ENCODE results near the gene DNAJB5. TPM values are rescaled to one million over a fixed set of nuclear protein-coding genes. Genes with fewer than 3 reads are reported as not detected.
"Not testable (repeated sequence)": the region's sequence is repeated elsewhere in the genome, so short reads cannot be mapped to it uniquely, and the experiment has no call there.

DNAJB5 gene
- total RNA-seq, 1 experiment from 2014 or later, result 3.7 TPM

DNA sequence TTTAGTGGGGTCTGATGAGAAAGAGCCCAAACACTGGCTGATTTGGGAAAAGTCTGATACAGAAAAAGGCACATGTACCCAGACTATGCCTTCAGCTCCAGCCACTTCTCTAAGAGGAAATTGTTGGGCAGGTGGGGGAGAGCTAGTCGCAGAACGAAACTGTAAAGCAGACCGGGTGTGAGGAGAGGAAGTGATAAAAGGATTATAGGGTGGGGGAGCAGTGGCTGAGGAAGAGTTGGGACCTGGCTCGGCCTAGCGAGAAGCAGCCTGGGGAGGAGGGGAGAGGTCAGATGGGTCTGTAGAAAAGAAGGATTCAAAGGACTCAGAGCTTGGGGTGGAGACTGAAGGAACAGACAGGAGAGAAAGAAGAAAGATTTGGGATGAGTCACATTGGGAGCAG lies 33.9 kb downstream of the DNAJB5 start:
- not testable (repeated sequence) for H3K4me3 ChIP-seq, H3K36me3 ChIP-seq, H3K9me3 ChIP-seq, DNase-seq, H3K27me3 ChIP-seq

DNA sequence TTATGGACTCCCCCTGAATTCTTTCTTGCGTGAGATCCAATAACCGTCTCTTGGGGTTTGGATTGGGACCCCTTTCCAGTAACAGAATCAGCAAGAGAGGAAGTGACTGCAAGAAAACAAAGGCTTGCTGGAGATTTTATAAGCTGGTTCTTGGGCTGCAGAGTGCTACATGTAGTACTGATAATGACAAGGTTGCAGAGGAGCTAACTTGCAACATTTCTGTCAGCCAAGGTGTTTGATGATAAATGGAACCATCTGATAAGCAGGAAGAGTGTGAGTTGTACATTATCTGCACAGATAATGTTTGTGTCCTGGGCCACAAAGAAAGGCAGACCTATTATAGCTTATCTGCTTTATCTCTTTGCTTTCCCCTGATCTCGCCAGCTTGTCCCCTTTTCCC lies 37.1 kb downstream of the DNAJB5 start:
- Histone ChIP-seq H3K36me3 (peaks cover 7% of the 10 kb centered on the region), H3K27me3 (no peaks in the 10 kb centered on the region), H3K4me3 (no peak overlapping the region), H3K9me3 (no peaks in the 10 kb centered on the region)
- no peak for DNase-seq

DNA sequence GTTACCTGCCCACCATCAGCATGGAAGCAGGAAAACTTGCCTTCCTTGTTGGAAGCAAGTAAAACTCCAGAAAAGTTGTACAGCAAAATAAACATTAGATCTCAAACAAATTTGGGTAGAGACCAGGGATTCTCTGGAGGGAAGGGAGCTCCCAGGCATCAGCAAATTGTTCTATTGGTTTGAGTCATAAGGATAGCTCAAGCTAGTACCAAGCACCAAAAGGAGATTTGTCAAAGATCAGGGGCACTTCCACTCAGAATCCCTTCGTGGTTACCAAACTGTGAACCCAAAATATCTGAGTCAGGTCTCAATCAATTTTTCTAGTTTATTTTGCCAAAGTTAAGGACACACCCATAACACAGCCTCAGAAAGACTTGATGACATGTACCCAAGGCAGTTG lies 37.8 kb downstream of the DNAJB5 start:
- H3K9me3 ChIP-seq, result no peaks in the 10 kb centered on the region
- peaks cover 7% of the 10 kb centered on the region for H3K36me3 ChIP-seq
- no peak overlapping the region for H3K4me3 ChIP-seq
- H3K27me3 ChIP-seq, result no peaks in the 10 kb centered on the region
- no peak for DNase-seq

DNA sequence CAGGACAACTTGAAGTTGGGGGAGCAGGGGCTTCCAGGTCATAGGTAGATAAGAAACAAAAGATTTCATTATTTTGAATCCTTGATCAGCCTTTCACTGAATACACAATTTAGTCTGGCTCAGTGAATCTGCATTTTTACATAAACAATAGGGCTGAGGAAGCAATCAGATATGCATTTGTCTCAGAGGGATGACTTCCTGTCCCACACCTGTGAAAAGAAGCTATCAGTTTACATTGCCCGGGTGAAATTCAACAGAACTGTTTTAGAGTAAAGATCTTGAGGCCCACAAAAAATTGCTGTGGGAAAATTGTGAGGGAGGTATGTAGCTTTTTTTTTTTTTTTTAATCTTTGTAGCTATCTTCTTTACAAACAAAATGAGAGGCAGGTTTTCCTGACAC lies 38.3 kb downstream of the DNAJB5 start:
- H3K27me3 ChIP-seq, result no peaks in the 10 kb centered on the region
- H3K9me3 ChIP-seq, result no peaks in the 10 kb centered on the region
- DNase-seq, result no peak
- H3K4me3 ChIP-seq, result no peak overlapping the region
- peaks cover 7% of the 10 kb centered on the region; the same call in 1 of the 2 replicates for H3K36me3 ChIP-seq

DNA sequence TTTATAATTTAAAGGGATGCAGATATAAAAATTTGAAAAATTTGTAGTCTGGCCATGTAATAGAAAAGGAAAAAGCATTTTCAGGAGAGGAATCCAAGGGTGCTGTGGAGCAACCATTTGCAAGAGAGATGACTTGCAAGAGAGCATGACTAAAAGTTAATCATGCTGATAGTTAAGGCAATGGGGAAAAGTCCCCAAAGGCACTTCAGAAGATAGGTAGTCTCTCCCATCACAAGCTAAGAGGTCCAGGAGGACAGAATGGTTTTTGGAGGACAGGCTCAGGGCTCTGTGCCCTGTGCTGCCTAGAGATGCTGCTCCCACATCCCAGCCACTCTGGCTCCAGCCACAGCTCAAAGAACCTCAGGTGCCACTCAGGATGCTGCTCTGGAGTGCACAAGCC lies 38.8 kb downstream of the DNAJB5 start:
- no peak for DNase-seq

DNA sequence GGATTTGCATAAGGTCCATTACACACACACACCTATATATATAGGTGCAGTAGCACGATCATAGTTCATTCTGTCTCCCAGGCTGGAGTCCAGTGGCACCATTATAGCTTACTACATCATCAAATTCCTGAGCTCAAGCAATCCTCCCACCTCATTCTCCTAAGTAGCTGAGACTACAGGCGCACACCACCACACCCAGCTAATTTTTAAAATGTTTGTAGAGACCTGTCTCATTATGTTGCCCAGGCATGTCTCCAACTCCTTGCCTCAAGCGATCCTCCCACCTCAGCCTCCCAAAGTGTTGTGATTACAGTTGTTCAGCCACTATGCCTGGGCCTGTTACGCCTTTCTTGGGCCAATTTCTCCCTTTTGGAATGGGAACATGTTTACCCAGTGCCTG lies 39.7 kb downstream of the DNAJB5 start:
- Histone ChIP-seq H3K9me3 (no peaks in the 10 kb centered on the region), H3K27me3 (no peaks in the 10 kb centered on the region), H3K4me3 (no peak overlapping the region), H3K36me3 (peaks cover 10% of the 10 kb centered on the region; the same call in 1 of the 2 replicates)
- no peak for DNase-seq

More for the DNA sequence above, 38.8 kb downstream of the DNAJB5 start:
- no peaks in the 10 kb centered on the region for H3K27me3 ChIP-seq
- H3K4me3 ChIP-seq, result no peak overlapping the region
- no peaks in the 10 kb centered on the region for H3K9me3 ChIP-seq
- H3K36me3 ChIP-seq, result peaks cover 10% of the 10 kb centered on the region; the same call in 1 of the 2 replicates

DNA sequence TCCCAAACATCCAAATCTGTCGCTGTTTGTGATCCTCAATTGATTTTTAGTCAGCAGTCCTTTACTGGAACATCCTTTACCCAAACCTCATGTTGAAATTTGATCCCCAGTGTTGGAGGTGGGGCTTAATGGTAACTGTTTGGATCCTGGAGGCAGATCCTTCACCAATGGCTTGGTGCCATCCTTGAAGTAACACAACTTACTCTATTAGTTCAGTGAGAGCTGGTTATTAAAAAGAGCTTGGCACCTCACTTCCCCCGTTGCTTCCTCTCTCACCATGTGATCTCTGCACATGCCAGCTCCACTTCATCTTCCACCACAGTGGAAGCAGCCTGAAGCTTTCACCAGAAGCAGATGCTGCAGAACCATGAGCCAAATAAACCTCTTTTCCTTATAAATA lies 40.3 kb downstream of the DNAJB5 start:
- H3K36me3 ChIP-seq, result peaks cover 10% of the 10 kb centered on the region; the same call in 1 of the 2 replicates
- H3K27me3 ChIP-seq, result no peaks in the 10 kb centered on the region
- no peak overlapping the region for H3K4me3 ChIP-seq
- no peaks in the 10 kb centered on the region for H3K9me3 ChIP-seq
- DNase-seq, result no peak

DNA sequence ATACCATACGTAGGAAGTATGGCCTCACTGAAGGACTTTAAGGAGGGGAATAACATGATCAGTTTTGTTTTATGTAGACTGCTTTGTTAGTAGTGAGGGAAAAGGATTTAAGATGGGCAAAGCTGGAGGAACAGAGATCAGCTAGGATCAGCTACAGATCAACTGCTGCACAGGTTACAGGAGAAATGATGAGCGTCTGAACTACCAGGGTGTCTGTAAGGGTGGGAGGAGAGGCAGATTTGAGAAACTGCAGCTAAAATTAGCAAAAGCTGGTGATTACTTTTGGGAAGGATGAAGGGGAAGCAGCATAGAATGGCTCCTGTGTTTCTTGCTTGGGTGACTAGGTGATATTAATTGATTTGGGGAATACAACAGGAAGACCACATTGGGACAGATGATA lies 43.6 kb downstream of the DNAJB5 start:
- H3K9me3 ChIP-seq, result no peaks in the 10 kb centered on the region
- no peaks in the 10 kb centered on the region for H3K27me3 ChIP-seq
- peaks cover 10% of the 10 kb centered on the region; the same call in 1 of the 2 replicates for H3K36me3 ChIP-seq
- DNase-seq, result no peak
- H3K4me3 ChIP-seq, result no peak overlapping the region

DNA sequence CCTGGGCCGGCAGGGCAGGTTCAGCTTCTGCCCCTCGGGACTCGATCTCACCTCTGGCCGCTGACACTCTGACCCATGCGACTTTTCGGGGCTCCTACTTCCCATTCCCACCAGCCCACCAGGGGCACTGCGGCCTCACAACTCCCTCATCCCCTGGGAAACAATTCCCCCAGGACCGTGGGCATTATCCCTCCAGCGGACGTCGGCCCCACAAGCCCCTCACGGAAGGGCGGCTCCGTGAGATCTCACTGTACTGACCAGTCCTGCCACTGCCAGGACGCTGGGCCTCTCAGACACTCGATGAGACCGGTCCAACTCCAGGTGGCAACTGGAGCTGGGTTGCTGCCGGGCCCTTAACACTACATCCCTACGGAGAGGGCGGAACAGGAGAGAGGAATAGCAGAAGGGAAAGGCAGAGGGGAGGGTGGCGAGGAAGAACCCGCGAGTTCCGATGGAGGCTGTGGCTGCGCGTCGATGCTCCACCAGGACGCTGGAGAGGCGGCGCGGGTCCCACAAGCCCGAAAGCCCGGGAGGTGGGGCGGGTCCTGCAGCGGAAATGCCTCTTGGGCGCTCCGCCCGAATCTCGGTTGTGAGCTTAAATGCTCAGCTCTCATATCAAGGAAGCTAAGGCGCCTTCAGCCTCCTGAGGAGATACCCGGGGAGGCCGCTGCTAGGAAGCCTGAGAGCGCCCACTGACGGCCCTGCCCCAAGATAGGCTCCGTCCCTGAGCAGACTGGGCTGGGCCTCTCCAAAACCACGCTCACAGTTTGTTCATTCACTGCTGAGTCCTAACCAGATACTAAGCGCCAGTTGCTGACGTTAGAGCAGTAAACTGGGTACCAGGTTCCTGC lies 46.5 kb downstream of the DNAJB5 start:
- Histone ChIP-seq H3K27me3 (no peaks in the 10 kb centered on the region), H3K36me3 (peaks cover 11% of the 10 kb centered on the region; the same call in 1 of the 2 replicates), H3K4me3 (no peak overlapping the region), H3K9me3 (no peaks in the 10 kb centered on the region)
- DNase-seq, result no peak

DNA sequence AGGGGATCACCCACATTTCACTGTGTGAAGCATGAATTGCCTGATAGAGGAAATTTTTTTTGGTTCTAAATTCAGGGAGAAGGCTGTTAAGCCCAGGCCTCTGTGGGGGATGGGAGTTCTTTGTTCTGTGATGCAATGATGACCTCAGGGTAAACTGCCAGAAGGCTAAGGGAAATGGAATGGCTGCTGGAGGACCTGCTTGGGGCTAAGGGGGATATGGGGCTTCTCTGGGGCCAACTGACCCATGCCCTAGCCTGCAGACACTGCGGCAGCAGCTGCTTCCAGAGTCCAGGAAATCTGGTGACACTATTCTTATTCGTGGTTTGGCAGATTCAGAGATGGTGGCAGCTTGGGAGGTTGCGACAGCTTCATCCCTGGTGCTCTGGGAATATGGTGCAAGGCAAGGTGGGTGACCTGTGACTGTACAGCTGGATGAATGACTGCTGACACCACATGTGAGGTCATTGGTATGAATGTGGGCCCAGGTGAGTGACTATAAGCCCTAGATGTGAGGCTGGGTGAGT lies 52.6 kb downstream of the DNAJB5 start:
- no peak for DNase-seq
- H3K4me3 ChIP-seq, result no peak overlapping the region
- no peaks in the 10 kb centered on the region for H3K27me3 ChIP-seq
- no peaks in the 10 kb centered on the region for H3K9me3 ChIP-seq
- peaks cover 2% of the 10 kb centered on the region; the same call in 1 of the 2 replicates for H3K36me3 ChIP-seq

DNA sequence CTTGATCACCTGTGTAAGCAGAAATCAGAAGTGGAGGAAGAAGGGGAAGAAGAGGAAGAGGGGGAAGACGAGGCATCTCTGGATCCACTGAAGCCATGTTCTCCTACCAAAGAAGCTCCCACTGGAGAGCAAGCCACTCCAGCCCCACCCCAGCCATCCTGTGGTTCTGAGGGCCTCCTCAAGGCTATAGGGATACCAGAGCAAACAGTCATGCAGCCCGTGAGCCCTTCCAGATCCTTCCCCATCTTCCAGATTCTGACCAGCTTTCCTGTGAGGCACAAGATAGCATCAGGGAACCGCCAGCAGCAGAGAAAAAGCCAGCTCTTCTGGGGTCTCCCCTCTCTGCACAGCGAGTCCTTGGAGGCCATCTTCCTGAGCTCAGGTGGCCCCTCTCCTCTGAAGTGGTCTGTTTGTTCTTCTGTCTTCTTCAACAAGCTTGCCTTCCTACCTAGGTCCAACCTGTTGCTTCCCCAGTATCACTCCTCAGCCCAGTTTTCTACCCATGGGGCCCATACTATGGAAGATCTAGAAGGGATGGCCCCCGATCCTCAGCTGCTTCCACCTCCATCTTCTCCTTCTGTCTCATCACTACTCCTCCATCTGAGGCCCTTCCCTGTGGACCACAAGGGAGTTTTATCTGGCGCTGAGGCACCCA lies 53.5 kb downstream of the DNAJB5 start:
- H3K4me3 ChIP-seq, result no peak overlapping the region
- no peaks in the 10 kb centered on the region for H3K27me3 ChIP-seq
- DNase-seq, result no peak
- H3K36me3 ChIP-seq, result peaks cover 2% of the 10 kb centered on the region; the same call in 1 of the 2 replicates
- H3K9me3 ChIP-seq, result no peaks in the 10 kb centered on the region

DNA sequence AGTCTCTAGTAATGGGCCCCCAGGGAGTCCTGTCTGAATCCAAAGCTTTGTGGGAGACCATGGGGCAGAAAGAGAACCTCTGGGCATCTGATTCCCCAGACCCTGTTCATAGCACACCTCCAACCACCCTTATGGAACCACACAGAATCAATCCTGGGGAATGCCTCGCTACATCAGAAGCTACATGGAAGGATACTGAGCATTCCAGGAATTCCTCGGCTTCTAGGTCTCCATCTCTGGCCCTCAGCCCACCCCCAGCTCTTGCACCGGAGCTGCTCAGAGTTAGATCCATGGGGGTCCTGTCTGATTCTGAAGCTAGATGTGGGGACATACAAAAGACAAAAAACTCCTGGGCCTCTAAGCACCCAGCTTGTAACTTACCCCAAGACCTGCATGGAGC lies 54.5 kb downstream of the DNAJB5 start:
- peaks cover 5% of the 10 kb centered on the region for H3K36me3 ChIP-seq
- DNase-seq, result no peak
- H3K9me3 ChIP-seq, result no peaks in the 10 kb centered on the region
- no peak overlapping the region for H3K4me3 ChIP-seq
- no peaks in the 10 kb centered on the region for H3K27me3 ChIP-seq

Other genes starting within 250 kb of the DNAJB5 start
- gene PHF24, start 31.5 kb upstream of the DNAJB5 start, total RNA-seq (2014; rRNA removed; shearing (Covaris generic); ENCODE audit: low replicate concordance), result not detected in 2 replicates
- 120 and 139 TPM in 2 replicates for gene VCP, start 82.9 kb downstream of the DNAJB5 start, total RNA-seq (2014; rRNA removed; shearing (Covaris generic); ENCODE audit: low replicate concordance)
- gene FANCG, start 90.2 kb downstream of the DNAJB5 start, total RNA-seq (2014; rRNA removed; shearing (Covaris generic); ENCODE audit: low replicate concordance), result 15.2 and 16.5 TPM in 2 replicates
- 7.9 and 9.0 TPM in 2 replicates for gene PIGO, start 106.8 kb downstream of the DNAJB5 start, total RNA-seq (2014; rRNA removed; shearing (Covaris generic); ENCODE audit: low replicate concordance)
- gene STOML2, start 113.4 kb downstream of the DNAJB5 start, total RNA-seq (2014; rRNA removed; shearing (Covaris generic); ENCODE audit: low replicate concordance), result 152 and 209 TPM in 2 replicates
- 0.72 and 2.0 TPM in 2 replicates for gene ATOSB, start 126.1 kb downstream of the DNAJB5 start, total RNA-seq (2014; rRNA removed; shearing (Covaris generic); ENCODE audit: low replicate concordance)
- 1.2 and 2.4 TPM in 2 replicates for gene UNC13B, start 172.3 kb downstream of the DNAJB5 start, total RNA-seq (2014; rRNA removed; shearing (Covaris generic); ENCODE audit: low replicate concordance)